Endometrial microvascular endothelial cells (primary cell): Measurements from ENCODE around the gene SYNPO2L. TPM values are rescaled to one million over a fixed set of nuclear protein-coding genes. Genes with fewer than 3 reads are reported as not detected.

Experiments used
- in situ Hi-C: cut with HindIII; loops from 2 replicates; pipeline ENCODE4 v1.10.0; 2017; ENCODE audit warnings: low sequenced_read_pairs, low pct_unique_long_range_greater_than_20kb; ENCODE audit errors: inconsistent ontology term
- total RNA-seq: library from RNA; depleted of rRNA; stranded (reverse); fragments of >200 nt; gene quantifications from one replicate; pipeline ENCODE4 v1.2.3, GENCODE V29; 2015; ENCODE audit errors: inconsistent ontology term

SYNPO2L gene
- total RNA-seq, 1 donor from 2014 or later = not detected

GRCh38 chr10:73650537-73651331, 5.1 kb downstream of the SYNPO2L start:
- in situ Hi-C loops = no loop called here

GRCh38 chr10:73649876-73650536, 5.8 kb downstream of the SYNPO2L start:
- in situ Hi-C loops = no loop called here

GRCh38 chr10:73648975-73649829, 6.6 kb downstream of the SYNPO2L start:
- in situ Hi-C loops = no loop called here

GRCh38 chr10:73647875-73648651, 7.8 kb downstream of the SYNPO2L start:
- in situ Hi-C loops = no loop called here

- in situ Hi-C loops = no loop called here
Measured at GRCh38 chr10:73647211-73647874, 8.5 kb downstream of the SYNPO2L start.

- in situ Hi-C loops = no loop called here
Measured at GRCh38 chr10:73646598-73647041, 9.2 kb downstream of the SYNPO2L start.

GRCh38 chr10:73645251-73645650, 10.6 kb downstream of the SYNPO2L start:
- in situ Hi-C loops = no loop called here

- in situ Hi-C loops = no loop called here
Measured at GRCh38 chr10:73644767-73645166, 11.1 kb downstream of the SYNPO2L start.

- in situ Hi-C loops = no loop called here
Measured at GRCh38 chr10:73644015-73644743, 11.7 kb downstream of the SYNPO2L start.

- in situ Hi-C loops = no loop called here
Measured at GRCh38 chr10:73643362-73643761, 12.5 kb downstream of the SYNPO2L start.

- in situ Hi-C loops = no loop called here
Measured at GRCh38 chr10:73641328-73642060, 14.3 kb downstream of the SYNPO2L start, which contains the start of gene MYOZ1. Gene MYOZ1, minus strand, starts transcription at chr10:73641474. Its CDS starts 1,457 bp downstream, at chr10:73640017.

GRCh38 chr10:73639286-73639685, 16.5 kb downstream of the SYNPO2L start:
- in situ Hi-C loops = no loop called here

GRCh38 chr10:73635781-73636180, 20.0 kb downstream of the SYNPO2L start:
- in situ Hi-C loops = no loop called here

- in situ Hi-C loops = no loop called here
Measured at GRCh38 chr10:73634421-73634820, 21.4 kb downstream of the SYNPO2L start.

GRCh38 chr10:73629165-73629564, 26.7 kb downstream of the SYNPO2L start:
- in situ Hi-C loops = no loop called here

- in situ Hi-C loops = no loop called here
Measured at GRCh38 chr10:73628405-73628804, 27.4 kb downstream of the SYNPO2L start.

- in situ Hi-C loops = no loop called here
Measured at GRCh38 chr10:73627300-73627699, 28.5 kb downstream of the SYNPO2L start.
